HepG2 (cell line): ENCODE measurements around the gene MVK. TPM values are rescaled to one million over a fixed set of nuclear protein-coding genes. Genes with fewer than 3 reads are reported as not detected.

Experiments
- ATAC-seq: fragments of 200-7000 bp; cut with Tn5 transposase; 3 replicates; pipeline ENCODE4 v1.9.1; 2020; ENCODE audit warnings: mild to moderate bottlenecking, moderate library complexity
- BruUV-seq: library from RNA; stranded (reverse); fragments of 400-500 nt; replicated peaks from 2 replicates; lab custom pipeline; 2021; lab: Mats Ljungman, UMichigan
- CTCF ChIA-PET: fragments of 300-600 bp; formaldehyde crosslinking; extraction: SDS; loops from one replicate; lab custom pipeline; 2021; ENCODE audit warnings: low total read pairs, inconsistent platforms, low intra/inter-chr PET ratio; lab: Yijun Ruan, JAX
- POLR2A ChIA-PET: fragments of 350-600 bp; sonication (Branson Sonifier 250); formaldehyde crosslinking; loops from one replicate; lab custom pipeline; 2020; ENCODE audit warnings: antibody characterized with exemption, inconsistent platforms; lab: Yijun Ruan, JAX
- DNase-seq: peaks from one replicate; pipeline ENCODE4 v3.0.0-alpha.2; 2015; ENCODE audit warnings: low spot score
- FAIRE-seq: peaks from 3 replicates; lab custom pipeline; 2011; peaks lifted over from hg19 to GRCh38; lab: Jason Lieb, UNC
- H2AFZ ChIP-seq: one replicate; pipeline ENCODE4 v1.6.1; 2011; ENCODE audit warnings: low read length, inconsistent platforms
- H3K27ac ChIP-seq: fragments of 300-600 bp; 3 replicates; pipeline ENCODE4 v1.8.0; 2011; ENCODE audit warnings: mixed run types, mild to moderate bottlenecking, mixed read lengths, low read length, inconsistent platforms; ENCODE audit not compliant: insufficient read depth; ENCODE audit errors: extremely low read length
- H3K27me3 ChIP-seq, 2 experiments: fragments of 200-600 bp in 1 of 2; 2 replicates in 1 of 2; 3 replicates in 1 of 2; pipeline versions ENCODE4 v1.6.0 to v1.8.0; 2011; ENCODE audit warnings: low read length in 2 of 2, mild to moderate bottlenecking in 2 of 2, moderate library complexity in 2 of 2, inconsistent platforms in 1 of 2; ENCODE audit not compliant: insufficient read depth in 2 of 2, control insufficient read depth in 1 of 2
- H3K36me3 ChIP-seq, 2 experiments: fragments of 200-600 bp in 1 of 2; replicated peaks in 1 of 2; 2 replicates in 1 of 2; 3 replicates in 1 of 2; pipeline versions ENCODE4 v1.5.1 to v1.8.0; 2011; ENCODE audit warnings: low read length in 2 of 2, inconsistent platforms in 1 of 2; ENCODE audit not compliant: insufficient read depth in 2 of 2, control insufficient read depth in 1 of 2
- H3K4me1 ChIP-seq: 2 replicates; pipeline ENCODE4 v1.5.1; 2012; ENCODE audit warnings: low read length, inconsistent platforms; ENCODE audit not compliant: insufficient read depth
- H3K4me2 ChIP-seq: 2 replicates; pipeline ENCODE4 v1.6.0; 2011; ENCODE audit warnings: low read depth, low read length, inconsistent platforms
- H3K4me3 ChIP-seq, 3 experiments: fragments of 200-600 bp in 1 of 3; sonication (generic), shearing (Covaris generic) in 1 of 3; replicated peaks in 1 of 3; 2 replicates each; pipeline ENCODE4 v1.5.1; 2011 to 2016; ENCODE audit warnings: low read length in 3 of 3, inconsistent platforms in 2 of 3, low read depth in 2 of 3, mild to moderate bottlenecking in 2 of 3, control low read depth in 1 of 3, mixed read lengths in 1 of 3; ENCODE audit not compliant: insufficient read depth in 1 of 3
- H3K79me2 ChIP-seq: one replicate; pipeline ENCODE4 v1.6.1; 2011; ENCODE audit warnings: low read length, inconsistent platforms; ENCODE audit not compliant: insufficient read depth
- H3K9ac ChIP-seq: 2 replicates; pipeline ENCODE4 v1.6.0; 2011; ENCODE audit warnings: mild to moderate bottlenecking, low read depth, low read length, inconsistent platforms; ENCODE audit not compliant: insufficient read depth
- H3K9me3 ChIP-seq: 2 replicates; pipeline ENCODE4 v1.5.1; 2012; ENCODE audit warnings: mild to moderate bottlenecking, low read length
- H4K20me1 ChIP-seq: 2 replicates; pipeline ENCODE4 v1.6.0; 2011; ENCODE audit warnings: inconsistent platforms, mild to moderate bottlenecking, low read length, moderate library complexity; ENCODE audit not compliant: insufficient read depth
- FOXO4 ChIP-seq: sonication (generic); formaldehyde crosslinking; conservative IDR thresholded peaks from 2 replicates; pipeline ENCODE4 v1.8.1; 2023; ENCODE audit warnings: missing genetic modification reagents
- USF2 ChIP-seq, 2 experiments: sonication (generic) in 1 of 2; formaldehyde crosslinking in 1 of 2; IDR thresholded peaks; 2 replicates each; pipeline versions ENCODE4 v1.5.1 to v1.6.1; 2011 to 2020; ENCODE audit warnings: borderline replicate concordance in 1 of 2, low read depth in 1 of 2, low read length in 1 of 2, mild to moderate bottlenecking in 1 of 2, missing genetic modification reagents in 1 of 2, moderate library complexity in 1 of 2
- ZNF549 ChIP-seq: sonication (generic); formaldehyde crosslinking; IDR thresholded peaks from 2 replicates; pipeline ENCODE4 v1.5.0; 2020; ENCODE audit warnings: missing genetic modification reagents
- ZNF629 ChIP-seq: sonication (generic); formaldehyde crosslinking; conservative IDR thresholded peaks from 2 replicates; pipeline ENCODE4 v1.5.0; 2020; ENCODE audit warnings: missing genetic modification reagents
- WGBS: methylation state at CpG from one replicate; pipeline ENCODE4 v1.1.6; 2017; ENCODE audit warnings: low lambda C conversion rate; 5-methylcytosine and 5-hydroxymethylcytosine counted together
- in situ Hi-C: cut with HindIII; loops from 2 replicates; pipeline ENCODE4 v1.10.0; 2017; ENCODE audit warnings: low pct_unique_long_range_greater_than_20kb; ENCODE audit not compliant: extremely low pct_ligation_motif_present
- intact Hi-C: fragments of 100-400 bp; cut with micrococcal nuclease; formaldehyde crosslinking; loops from one replicate; pipeline ENCODE4 v1.10.0; 2022; ENCODE audit not compliant: unreplicated experiment
- polyA plus RNA-seq, 8 experiments: library from polyadenylated mRNA; depleted of rRNA in 3 of 8; stranded (reverse) in 7 of 8; unstranded in 1 of 8; fragments of >200 nt; fragmentation: Illumina TruSeq in 4 of 8; extraction: Trizol in 4 of 8; gene quantifications; 2 replicates each; pipeline versions ENCODE4 v1.2.1 to v1.2.3, GENCODE V29; 2011 to 2016; ENCODE audit warnings: low read depth in 4 of 8, missing spikeins in 1 of 8, mixed read lengths in 1 of 8; ENCODE audit not compliant: insufficient read depth in 1 of 8
- total RNA-seq, 5 experiments: library from RNA; depleted of rRNA; stranded (reverse); fragments of >200 nt; fragmentation: Illumina TruSeq; extraction: Trizol; gene quantifications; 2 replicates each; pipeline ENCODE4 v1.2.3, GENCODE V29; 2016; ENCODE audit warnings: low read depth in 1 of 5

The MVK gene
- total and polyA plus RNA-seq, 2 of the 13 experiments (the other 11 are each of a cell fraction or from before 2014, with no cell fraction given) = 11.6 to 66.9 TPM

DNA sequence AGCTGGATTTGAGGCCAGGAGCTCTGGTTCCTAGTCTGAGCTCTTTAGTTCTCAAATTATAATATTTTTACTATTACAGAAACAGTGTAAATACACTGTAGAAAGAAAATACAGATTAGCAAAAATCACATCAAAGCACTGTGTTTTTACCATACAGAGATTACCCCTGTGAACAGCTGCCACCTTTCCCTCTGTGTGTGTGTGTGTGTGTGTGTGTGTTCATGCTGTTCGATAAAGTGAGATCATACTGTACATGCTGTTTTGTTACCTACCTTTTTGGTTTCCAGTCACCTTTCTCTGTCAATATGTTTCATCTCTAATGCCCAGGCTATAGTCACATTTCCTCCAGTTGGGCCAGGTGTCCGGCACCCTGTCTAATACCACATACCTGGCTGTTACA lies 26.9 kb downstream of the MVK start:
- CTCF ChIA-PET = no interaction called here
- no peak overlapping the region for H3K4me2 ChIP-seq
- H3K9ac ChIP-seq = no peak overlapping the region
- ATAC-seq (no peak), DNase-seq (no peak), FAIRE-seq (no peak)
- 81% methylated on average over 2 of the region's 2 CpGs for WGBS
- H3K4me3 ChIP-seq = no peak overlapping the region
- H3K27me3 ChIP-seq = no peaks in the 10 kb centered on the region; a peak in 2 of 5 replicates
- H3K79me2 ChIP-seq = no peaks in the 10 kb centered on the region
- no peaks in the 10 kb centered on the region for H4K20me1 ChIP-seq
- intact Hi-C loops (no loop called here), in situ Hi-C loops (no loop called here)
- peaks cover 62% of the 10 kb centered on the region for H3K4me1 ChIP-seq
- H3K36me3 ChIP-seq = no peaks in the 10 kb centered on the region; a peak in 1 of 5 replicates
- POLR2A ChIA-PET = interaction anchor here (3.2 to 3.7 kb wide), 2 partner anchors 115 to 174 kb away, joined by 26 to 35 read pairs; partner anchors contain the start of gene FAM222A
- 0 out of 2 replicates have a peak, but pooled peaks have one; percentile 5 for TF ChIP-seq FOXO4 (CRISPR knock-in tag)
- TF ChIP-seq USF2 (IDR thresholded peaks at IDR 0.05; ENCODE audit: low read depth, low read length) = no peak
- TF ChIP-seq USF2 (CRISPR knock-in tag; IDR thresholded peaks at IDR 0.05; ENCODE audit: borderline replicate concordance) = no peak
- no peaks in the 10 kb centered on the region for H3K9me3 ChIP-seq
- no peak overlapping the region for H2AFZ ChIP-seq
- no peak overlapping the region for H3K27ac ChIP-seq
- no TSS peak for BruUV-seq

- no peak for ATAC-seq
- no peaks in the 10 kb centered on the region for H3K79me2 ChIP-seq
- no peaks in the 10 kb centered on the region for H3K36me3 ChIP-seq
- H3K4me2 ChIP-seq = no peak overlapping the region
- H2AFZ ChIP-seq = no peak overlapping the region
- ChIA-PET CTCF (no interaction called here), POLR2A (no interaction called here)
- TF ChIP-seq ZNF629 (CRISPR knock-in tag) (peak; percentile 84), ZNF549 (CRISPR knock-in tag) (no peak)
- DNase-seq = no peak
- H3K4me3 ChIP-seq = no peak overlapping the region
- H4K20me1 ChIP-seq = no peaks in the 10 kb centered on the region
- BruUV-seq = no TSS peak
- no peaks in the 10 kb centered on the region for H3K9me3 ChIP-seq
- H3K9ac ChIP-seq = no peak overlapping the region
- intact Hi-C loops (no loop called here), in situ Hi-C loops (no loop called here)
- no peaks in the 10 kb centered on the region; a peak in 3 of 5 replicates for H3K27me3 ChIP-seq
- 67% methylated on average over 7 of the region's 8 CpGs for WGBS
- H3K4me1 ChIP-seq = peaks cover 67% of the 10 kb centered on the region
- no peak overlapping the region for H3K27ac ChIP-seq
- FAIRE-seq = no peak
Observed at GRCh38 chr12:109600995-109601394, 27.4 kb downstream of the MVK start.
